ENCODE measurements around the gene MYOF. TPM values are rescaled to one million over a fixed set of nuclear protein-coding genes. Genes with fewer than 3 reads are reported as not detected.

The MYOF gene
- total and polyA plus RNA-seq, 9 of the 15 experiments (the other 6 are each of a cell fraction or from before 2014, with no cell fraction given) = 0.06 to 0.27 TPM; not detected in 7

GRCh38 chr10:93376372-93377293 lies 105.5 kb downstream of the MYOF start:
- intact Hi-C loops (cut with micrococcal nuclease) = loop anchor here (1.0 to 10.0 kb wide), 4 partner anchors 106 to 441 kb away; partner anchors contain the start of gene MYOF
- DNase-seq (ENCODE audit: extremely low read depth in 1 of 4, low spot score in 3 of 4) (peak; percentile 51 to 55 (median 54)), FAIRE-seq (peak; percentile 81), ATAC-seq (peak; percentile 82)
- Histone ChIP-seq H3K27ac (ENCODE audit: extremely low read depth, low read depth, low read length) (no peak overlapping the region), H3K4me1 (replicated peaks in 1 of 2; ENCODE audit: control insufficient read depth in 2 of 2, insufficient read depth in 2 of 2, low read length in 2 of 2) (no peaks in the 10 kb centered on the region), H3K4me3 (no peak overlapping the region), H3K9me1 (ENCODE audit: control insufficient read depth, insufficient read depth, low read length) (no peaks in the 10 kb centered on the region), H3K9me3 (replicated peaks; ENCODE audit: control insufficient read depth, insufficient read depth, low read depth, low read length) (no peaks in the 10 kb centered on the region), H3K79me2 (ENCODE audit: control insufficient read depth, insufficient read depth, low read length) (no peaks in the 10 kb centered on the region), H3K4me2 (ENCODE audit: insufficient read depth, low read length) (no peak overlapping the region), H3K27me3 (ENCODE audit: control insufficient read depth in 2 of 2, insufficient read depth in 2 of 2, low read length in 2 of 2) (peaks cover 0 to 12% of the 10 kb centered on the region in 2 experiments; a peak in 1 of 5 replicates), H2AFZ (ENCODE audit: low read depth, low read length) (no peak overlapping the region), H3K36me3 (ENCODE audit: control insufficient read depth, insufficient read depth, low read length) (no peaks in the 10 kb centered on the region), H3K9ac (ENCODE audit: insufficient read depth in 1 of 2, low read depth in 2 of 2, low read length in 2 of 2) (no peak overlapping the region), H4K20me1 (replicated peaks; ENCODE audit: control insufficient read depth, insufficient read depth, low read length) (no peaks in the 10 kb centered on the region)
- ChIA-PET POLR2A (interaction anchor here (1.1 to 1.2 kb wide), 2 partner anchors 105 to 133 kb away, joined by 3 read pairs; partner anchors contain the start of gene MYOF), CTCF (ENCODE audit: low intra/inter-chr PET ratio) (interaction anchor here (0.7 to 4.7 kb wide), 4 partner anchors 105 to 1289 kb away, joined by 3 to 50 read pairs (median 14); partner anchors contain the start of gene MYOF)
- 24% methylated on average over 10 of the region's 10 CpGs for WGBS (ENCODE audit: insufficient coverage, low coverage, missing lambda C conversion rate)
- BruUV-seq (replicated peaks) = no TSS peak
- in situ Hi-C loops (cut with MboI) = no loop called here
- TF ChIP-seq ZC3H11A (IDR thresholded peaks at IDR 0.05; ENCODE audit: low read depth, low read length) (no peak), REST (IDR thresholded peaks at IDR 0.05; ENCODE audit: borderline replicate concordance) (peak; percentile 79), REST (CRISPR knock-in tag; IDR thresholded peaks at IDR 0.05; ENCODE audit: low read depth) (no peak), STAT6 (CRISPR knock-in tag; IDR thresholded peaks at IDR 0.05) (no peak), ZNF780A (CRISPR knock-in tag; IDR thresholded peaks at IDR 0.05) (no peak), ZNF695 (CRISPR knock-in tag; IDR thresholded peaks at IDR 0.05) (no peak), ZNF212 (CRISPR knock-in tag; IDR thresholded peaks at IDR 0.05) (no peak), CCAR2 (IDR thresholded peaks at IDR 0.05; ENCODE audit: low read depth, low read length) (no peak), HES1 (IDR thresholded peaks at IDR 0.05; ENCODE audit: low read depth) (no peak)

Data from K562 (cell line).